H1 (cell line): ENCODE data around the gene KRT7. TPM values are rescaled to one million over a fixed set of nuclear protein-coding genes. Genes with fewer than 3 reads are reported as not detected.

ENCODE experiments used
- CTCF ChIA-PET: fragments of 300-600 bp; sonication (Branson Sonifier 250); formaldehyde crosslinking; loops from one replicate; lab custom pipeline; 2021; ENCODE audit not compliant: partially characterized antibody; lab: Charles Lee
- POLR2A ChIA-PET: fragments of 300-600 bp; sonication (Branson Sonifier 250); formaldehyde crosslinking; loops from one replicate; lab custom pipeline; 2021; ENCODE audit warnings: inconsistent platforms; ENCODE audit not compliant: partially characterized antibody; lab: Charles Lee
- DNase-seq, 2 experiments: peaks; one replicate each; pipeline versions ENCODE4 v3.0.0 to v3.0.0-alpha.2; 2010 to 2022; ENCODE audit warnings: low spot score in 2 of 2, low read depth in 1 of 2, mixed read lengths in 1 of 2
- FAIRE-seq: peaks from 2 replicates; lab custom pipeline; 2011; peaks lifted over from hg19 to GRCh38; lab: Jason Lieb, UNC
- H2AFZ ChIP-seq: 2 replicates; pipeline ENCODE4 v1.8.1; 2012; ENCODE audit warnings: low read length, inconsistent platforms
- H2AK5ac ChIP-seq: 2 replicates; pipeline ENCODE4 v1.6.1; 2013; ENCODE audit warnings: low read depth, low read length
- H2BK120ac ChIP-seq: replicated peaks from 2 replicates; pipeline ENCODE3; 2013; ENCODE audit warnings: low read depth, low read length, inconsistent platforms
- H2BK12ac ChIP-seq: 2 replicates; pipeline ENCODE4 v1.6.1; 2013; ENCODE audit warnings: low read depth, low read length
- H2BK15ac ChIP-seq: 2 replicates; pipeline ENCODE4 v1.6.1; 2013; ENCODE audit warnings: low read length
- H2BK20ac ChIP-seq: 2 replicates; pipeline ENCODE4 v1.6.1; 2013; ENCODE audit warnings: low read length
- H2BK5ac ChIP-seq: 2 replicates; pipeline ENCODE4 v1.6.1; 2013; ENCODE audit warnings: low read depth, low read length
- H3K14ac ChIP-seq: 2 replicates; pipeline ENCODE4 v1.6.1; 2013; ENCODE audit warnings: inconsistent platforms; ENCODE audit not compliant: insufficient read length
- H3K18ac ChIP-seq: 2 replicates; pipeline ENCODE4 v1.6.1; 2013; ENCODE audit warnings: low read length; ENCODE audit errors: extremely low read depth
- H3K23ac ChIP-seq: 2 replicates; pipeline ENCODE4 v1.6.1; 2013; ENCODE audit warnings: inconsistent platforms; ENCODE audit not compliant: insufficient read length
- H3K23me2 ChIP-seq: 2 replicates; pipeline ENCODE4 v1.6.1; 2013; ENCODE audit warnings: low read depth, low read length
- H3K27ac ChIP-seq: 2 replicates; pipeline ENCODE4 v1.6.1; 2011; ENCODE audit warnings: low read depth, low read length, inconsistent platforms
- H3K27me3 ChIP-seq, 4 experiments: replicated peaks in 1 of 4; 1 replicate in 1 of 4; 2 replicates in 3 of 4; pipeline versions ENCODE4 v1.6.1 to v1.8.1; 2011 to 2013; ENCODE audit warnings: low read length in 3 of 4, mild to moderate bottlenecking in 3 of 4, inconsistent platforms in 2 of 4, mixed read lengths in 2 of 4, moderate library complexity in 1 of 4; ENCODE audit not compliant: control insufficient read depth in 3 of 4, insufficient read depth in 3 of 4; ENCODE audit errors: extremely low read depth in 1 of 4
- H3K36me3 ChIP-seq, 4 experiments: 2 replicates each; pipeline versions ENCODE4 v1.6.1 to v1.8.1; 2011 to 2013; ENCODE audit warnings: mild to moderate bottlenecking in 4 of 4, low read length in 3 of 4, moderate library complexity in 2 of 4, control low read depth in 1 of 4, inconsistent platforms in 1 of 4; ENCODE audit not compliant: insufficient read depth in 4 of 4, control insufficient read depth in 2 of 4
- H3K4ac ChIP-seq: replicated peaks from 2 replicates; pipeline ENCODE3; 2013; ENCODE audit warnings: low read length, low read depth, mixed read lengths, inconsistent platforms; ENCODE audit not compliant: insufficient read length
- H3K4me1 ChIP-seq, 4 experiments: replicated peaks in 1 of 4; 1 replicate in 1 of 4; 2 replicates in 3 of 4; pipeline versions ENCODE4 v1.6.1 to v1.8.1; 2011 to 2013; ENCODE audit warnings: low read length in 3 of 4, inconsistent platforms in 2 of 4, mixed read lengths in 1 of 4; ENCODE audit not compliant: insufficient read depth in 4 of 4, control insufficient read depth in 3 of 4
- H3K4me2 ChIP-seq, 2 experiments: 2 replicates each; pipeline versions ENCODE4 v1.6.1 to v1.8.1; 2011 to 2013; ENCODE audit warnings: low read depth in 2 of 2, low read length in 2 of 2, control low read depth in 1 of 2, inconsistent platforms in 1 of 2, mild to moderate bottlenecking in 1 of 2; ENCODE audit not compliant: insufficient read depth in 1 of 2
- H3K4me3 ChIP-seq, 4 experiments: fragments of 200-600, 300-600 bp in 1 of 4; sonication (generic), shearing (Covaris generic), sonication (Bioruptor Twin) in 1 of 4; 2 replicates each; pipeline versions ENCODE4 v1.5.1 to v1.8.1; 2011 to 2016; ENCODE audit warnings: low read length in 4 of 4, low read depth in 3 of 4, control low read depth in 2 of 4, inconsistent platforms in 2 of 4, mild to moderate bottlenecking in 2 of 4, mixed read lengths in 1 of 4, moderate library complexity in 1 of 4; ENCODE audit not compliant: insufficient read depth in 2 of 4; ENCODE audit errors: extremely low read depth in 1 of 4
- H3K56ac ChIP-seq: replicated peaks from 2 replicates; pipeline ENCODE3; 2013; ENCODE audit warnings: low read depth, mild to moderate bottlenecking, mixed read lengths, low read length, inconsistent platforms; ENCODE audit not compliant: insufficient read length
- H3K79me1 ChIP-seq: 2 replicates; pipeline ENCODE4 v1.6.1; 2013; ENCODE audit warnings: low read depth, low read length, control low read depth
- H3K79me2 ChIP-seq, 2 experiments: 2 replicates each; pipeline versions ENCODE4 v1.6.1 to v1.8.1; 2012 to 2013; ENCODE audit warnings: low read length in 2 of 2, mild to moderate bottlenecking in 2 of 2, inconsistent platforms in 1 of 2; ENCODE audit not compliant: insufficient read depth in 2 of 2, control insufficient read depth in 1 of 2
- H3K9ac ChIP-seq, 4 experiments: replicated peaks in 1 of 4; 1 replicate in 1 of 4; 2 replicates in 3 of 4; pipeline versions ENCODE4 v1.6.1 to v1.8.1; 2011 to 2013; ENCODE audit warnings: low read depth in 3 of 4, low read length in 3 of 4, control low read depth in 2 of 4, mild to moderate bottlenecking in 2 of 4, moderate library complexity in 2 of 4, inconsistent platforms in 1 of 4; ENCODE audit errors: extremely low read depth in 1 of 4
- H3K9me3 ChIP-seq, 2 experiments: 2 replicates each; pipeline versions ENCODE4 v1.6.1 to v1.8.1; 2012 to 2013; ENCODE audit warnings: mild to moderate bottlenecking in 2 of 2, moderate library complexity in 2 of 2, control low read depth in 1 of 2, inconsistent platforms in 1 of 2, low read depth in 1 of 2, low read length in 1 of 2, mixed read lengths in 1 of 2; ENCODE audit not compliant: insufficient read depth in 2 of 2
- H4K20me1 ChIP-seq, 2 experiments: replicated peaks in 1 of 2; 2 replicates each; pipeline versions ENCODE3 to v1.8.1; 2011 to 2013; ENCODE audit warnings: inconsistent platforms in 2 of 2, low read length in 2 of 2, mild to moderate bottlenecking in 1 of 2; ENCODE audit not compliant: insufficient read depth in 2 of 2, control insufficient read depth in 1 of 2
- H4K5ac ChIP-seq: 2 replicates; pipeline ENCODE4 v1.6.1; 2013; ENCODE audit warnings: low read length, low read depth, mixed read lengths, inconsistent platforms; ENCODE audit not compliant: insufficient read length
- H4K8ac ChIP-seq: 2 replicates; pipeline ENCODE4 v1.8.0; 2013; ENCODE audit warnings: mild to moderate bottlenecking, moderate library complexity, low read length, inconsistent platforms; ENCODE audit not compliant: insufficient read depth; ENCODE audit errors: extremely low read depth
- H4K91ac ChIP-seq: replicated peaks from 2 replicates; pipeline ENCODE3; 2013; ENCODE audit warnings: low read length, mixed read lengths, inconsistent platforms; ENCODE audit not compliant: insufficient read length
- BCL11A ChIP-seq, 2 experiments: IDR thresholded peaks; one replicate each; pipeline ENCODE4 v1.6.1; 2011; ENCODE audit warnings: low read depth in 2 of 2, low read length in 2 of 2, mild to moderate bottlenecking in 2 of 2
- CBX8 ChIP-seq: fragments of 300-800, 300-1000 bp; sonication (generic); IDR thresholded peaks from 2 replicates; pipeline ENCODE4 v1.7.1; 2016; ENCODE audit warnings: low read depth, low read length, borderline replicate concordance
- CREB1 ChIP-seq: IDR thresholded peaks from 2 replicates; pipeline ENCODE4 v1.6.1; 2012; ENCODE audit warnings: inconsistent platforms
- EP300 ChIP-seq, 2 experiments: IDR thresholded peaks; 1 replicate in 1 of 2; 2 replicates in 1 of 2; pipeline ENCODE4 v1.6.1; 2011 to 2012; ENCODE audit warnings: low read depth in 2 of 2, low read length in 2 of 2, mild to moderate bottlenecking in 2 of 2, borderline replicate concordance in 1 of 2, inconsistent platforms in 1 of 2, moderate library complexity in 1 of 2
- FOSL1 ChIP-seq: IDR thresholded peaks from 2 replicates; pipeline ENCODE4 v1.6.1; 2011; ENCODE audit warnings: mild to moderate bottlenecking, low read depth, low read length, moderate library complexity; ENCODE audit not compliant: insufficient read depth
- KDM1A ChIP-seq: fragments of 200-600, 300-600 bp; sonication (generic); IDR thresholded peaks from 2 replicates; pipeline ENCODE4 v1.7.1; 2016; ENCODE audit warnings: mild to moderate bottlenecking, low read length, borderline replicate concordance
- NANOG ChIP-seq: IDR thresholded peaks from 2 replicates; pipeline ENCODE4 v1.6.1; 2011; ENCODE audit warnings: low read length, low read depth, mild to moderate bottlenecking, inconsistent platforms; ENCODE audit not compliant: insufficient read depth, poor library complexity, severe bottlenecking
- POLR2A ChIP-seq, 2 experiments: IDR thresholded peaks; 1 replicate in 1 of 2; 2 replicates in 1 of 2; pipeline ENCODE4 v1.6.1; 2011; ENCODE audit warnings: low read depth in 2 of 2, low read length in 2 of 2, mild to moderate bottlenecking in 2 of 2; ENCODE audit errors: control extremely low read depth in 1 of 2
- RFX5 ChIP-seq: IDR thresholded peaks from 2 replicates; pipeline ENCODE4 v1.6.1; 2011; ENCODE audit warnings: low read depth, low read length, improper control_type of control experiment, borderline replicate concordance
- RNF2 ChIP-seq: fragments of 200-900, 300-1000 bp; sonication (generic); IDR thresholded peaks from 2 replicates; pipeline ENCODE4 v1.7.1; 2016; ENCODE audit warnings: borderline replicate concordance, low read depth, mild to moderate bottlenecking, antibody characterized with exemption, low read length; ENCODE audit not compliant: poor library complexity, severe bottlenecking; ENCODE audit errors: missing control alignments
- SP2 ChIP-seq: IDR thresholded peaks from 2 replicates; pipeline ENCODE4 v1.6.1; 2012; ENCODE audit warnings: mild to moderate bottlenecking, low read length, inconsistent platforms
- SRF ChIP-seq: IDR thresholded peaks from 2 replicates; pipeline ENCODE4 v1.6.1; 2011; ENCODE audit warnings: mild to moderate bottlenecking, low read depth, low read length, moderate library complexity
- TCF12 ChIP-seq: IDR thresholded peaks from 2 replicates; pipeline ENCODE4 v1.6.1; 2011; ENCODE audit warnings: low read depth, mild to moderate bottlenecking, low read length
- TEAD4 ChIP-seq: IDR thresholded peaks from 2 replicates; pipeline ENCODE4 v1.6.1; 2012; ENCODE audit warnings: low read depth, low read length, inconsistent platforms, mixed read lengths
- WGBS, 2 experiments: shearing (Covaris generic) in 1 of 2; methylation state at CpG; one replicate each; pipeline versions ENCODE4 v1.1.6 to v1.1.7; 2013 to 2015; ENCODE audit warnings: low lambda C conversion rate in 2 of 2, mixed read lengths in 2 of 2, inconsistent platforms in 1 of 2, low coverage in 1 of 2, missing lambda C conversion rate in 1 of 2; ENCODE audit not compliant: insufficient replicate concordance in 2 of 2, insufficient coverage in 1 of 2, insufficient read length in 1 of 2; ENCODE audit errors: extremely low coverage in 1 of 2, missing lambda C conversion rate in 1 of 2; 5-methylcytosine and 5-hydroxymethylcytosine counted together
- polyA plus RNA-seq, 7 experiments: library from polyadenylated mRNA; depleted of rRNA in 3 of 7; stranded (reverse) in 5 of 7; unstranded in 2 of 7; fragments of >200 nt in 5 of 7; fragments of 200-250 nt in 2 of 7; gene quantifications; 1 replicate in 5 of 7; 2 replicates in 1 of 7; 4 replicates in 1 of 7; pipeline versions ENCODE4 v1.2.1 to v1.2.3, GENCODE V29; 2011 to 2013; ENCODE audit warnings: missing spikeins in 2 of 7, mixed read lengths in 2 of 7
- total RNA-seq: library from RNA; stranded (reverse); fragmentation: NEBNext Ultra II Directional; extraction: Animal tissue kit (Norgen Biotek cat#: 25700); gene quantifications from 2 replicates; pipeline ENCODE4 v1.2.1, GENCODE V29; 2021

KRT7 gene
- total and polyA plus RNA-seq, 2 of the 8 experiments (the other 6 are each of a cell fraction or from before 2014, with no cell fraction given) = 13.2 to 19.0 TPM

DNA sequence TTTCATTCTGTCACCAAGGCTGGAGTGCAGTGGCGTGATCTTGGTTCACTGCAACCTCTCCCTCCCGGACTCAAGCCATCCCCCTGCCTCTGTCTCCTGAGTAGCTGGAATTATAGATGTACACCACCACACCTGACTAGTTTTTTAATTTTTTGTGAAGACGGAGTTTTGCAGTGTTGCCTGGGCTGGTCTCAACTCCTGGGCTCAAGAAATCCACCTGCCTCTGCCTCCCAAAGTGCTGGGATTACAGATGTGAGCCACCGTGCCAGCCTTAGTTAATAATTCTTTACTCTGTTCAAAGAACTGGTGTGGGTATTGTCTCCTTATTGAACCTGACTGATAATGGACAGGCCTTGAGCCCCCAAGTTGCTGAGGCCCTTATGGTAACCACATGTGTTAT, 10.4 kb upstream of the KRT7 start:
- Histone ChIP-seq H3K4me2 (no peak overlapping the region), H3K27me3 (no peaks in the 10 kb centered on the region; a peak in 2 of 7 replicates), H3K14ac (no peak overlapping the region), H2BK120ac (no peak overlapping the region), H4K8ac (no peak overlapping the region), H3K4me1 (no peaks in the 10 kb centered on the region), H4K91ac (no peak overlapping the region), H3K18ac (no peak overlapping the region), H2BK12ac (no peak overlapping the region), H3K36me3 (no peaks in the 10 kb centered on the region; a peak in 1 of 8 replicates), H4K5ac (no peak overlapping the region), H3K79me2 (no peaks in the 10 kb centered on the region), H2AK5ac (no peak overlapping the region), H3K23me2 (no peaks in the 10 kb centered on the region), H2BK5ac (no peak overlapping the region), H3K79me1 (no peaks in the 10 kb centered on the region), H3K9ac (no peak overlapping the region), H2BK20ac (no peak overlapping the region), H3K56ac (no peak overlapping the region), H4K20me1 (no peaks in the 10 kb centered on the region), H3K23ac (no peak overlapping the region), H3K27ac (no peak overlapping the region), H3K4me3 (no peak overlapping the region), H2AFZ (no peak overlapping the region), H3K9me3 (no peaks in the 10 kb centered on the region), H2BK15ac (no peak overlapping the region), H3K4ac (no peak overlapping the region)
- no peak for TF ChIP-seq TCF12
- TF ChIP-seq TEAD4 = no peak
- TF ChIP-seq NANOG = no peak
- no peak for TF ChIP-seq KDM1A
- no peak for TF ChIP-seq EP300 (IDR thresholded peaks at IDR 0.05; ENCODE audit: borderline replicate concordance in 1 of 2, low read depth in 2 of 2, low read length in 2 of 2)
- TF ChIP-seq POLR2A (IDR thresholded peaks at IDR 0.05; ENCODE audit: control extremely low read depth in 1 of 2, low read depth in 2 of 2, low read length in 2 of 2) = no peak
- TF ChIP-seq SRF = no peak
- no peak for TF ChIP-seq CREB1
- no peak for TF ChIP-seq CBX8
- no peak for TF ChIP-seq BCL11A (IDR thresholded peaks at IDR 0.05; ENCODE audit: low read depth in 2 of 2, low read length in 2 of 2)
- TF ChIP-seq SP2 = no peak
- TF ChIP-seq FOSL1 = no peak
- TF ChIP-seq RNF2 = no peak
- no peak for TF ChIP-seq RFX5
- CTCF ChIA-PET = interaction anchor here (0.9 to 6.9 kb wide), 41 partner anchors 8 to 211 kb away, joined by 3 to 82 read pairs (median 7); partner anchors contain the start of genes KRT7, KRT75, KRT80 and KRT83
- no peak for DNase-seq
- POLR2A ChIA-PET = no interaction called here
- no peak for FAIRE-seq
- 78% methylated on average over 4 of the region's 4 CpGs; no CpG with 5 or more reads in 1 of the 2 experiments for WGBS, 2 experiments
